GM21390 (cell line): ENCODE measurements around the gene DAG1.

Experiments used
- ATAC-seq: cut with Tn5 transposase; IDR thresholded peaks from one replicate; pipeline ENCODE4 v1.9.1; 2021; ENCODE audit not compliant: unreplicated experiment

DAG1 gene

DNA sequence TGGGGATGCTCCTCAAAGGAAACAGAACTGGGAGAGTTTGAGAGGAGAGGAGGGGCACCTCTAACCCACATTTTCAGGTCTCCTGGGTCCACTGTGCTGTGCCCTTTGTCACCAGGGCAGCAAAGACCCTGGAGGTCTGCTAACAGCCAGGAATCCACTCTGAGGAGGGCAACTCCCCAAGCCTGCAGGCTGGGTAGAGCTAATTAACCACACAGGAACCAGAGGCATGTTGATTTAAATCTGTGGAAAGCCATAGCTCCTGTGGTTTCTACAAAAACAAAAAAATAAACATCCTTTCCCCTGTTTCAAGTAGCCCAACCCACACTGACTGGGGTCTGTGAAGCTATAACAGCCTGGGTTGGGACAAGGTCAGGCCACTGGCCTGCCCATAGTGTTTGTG, 82.0 kb downstream of the DAG1 start:
- no peak for ATAC-seq

GRCh38 chr3:49553324-49553691, 83.2 kb downstream of the DAG1 start:
- no peak for ATAC-seq

- ATAC-seq, result peak; percentile 76
Measured at GRCh38 chr3:49553692-49554632, 83.9 kb downstream of the DAG1 start, which contains the start of gene BSN. Gene BSN (plus strand): TSS chr3:49554477. CDS start chr3:49554603, 126 bp downstream.

- ATAC-seq, result peak; percentile 59
Measured at GRCh38 chr3:49554633-49555265, 84.7 kb downstream of the DAG1 start.

DNA sequence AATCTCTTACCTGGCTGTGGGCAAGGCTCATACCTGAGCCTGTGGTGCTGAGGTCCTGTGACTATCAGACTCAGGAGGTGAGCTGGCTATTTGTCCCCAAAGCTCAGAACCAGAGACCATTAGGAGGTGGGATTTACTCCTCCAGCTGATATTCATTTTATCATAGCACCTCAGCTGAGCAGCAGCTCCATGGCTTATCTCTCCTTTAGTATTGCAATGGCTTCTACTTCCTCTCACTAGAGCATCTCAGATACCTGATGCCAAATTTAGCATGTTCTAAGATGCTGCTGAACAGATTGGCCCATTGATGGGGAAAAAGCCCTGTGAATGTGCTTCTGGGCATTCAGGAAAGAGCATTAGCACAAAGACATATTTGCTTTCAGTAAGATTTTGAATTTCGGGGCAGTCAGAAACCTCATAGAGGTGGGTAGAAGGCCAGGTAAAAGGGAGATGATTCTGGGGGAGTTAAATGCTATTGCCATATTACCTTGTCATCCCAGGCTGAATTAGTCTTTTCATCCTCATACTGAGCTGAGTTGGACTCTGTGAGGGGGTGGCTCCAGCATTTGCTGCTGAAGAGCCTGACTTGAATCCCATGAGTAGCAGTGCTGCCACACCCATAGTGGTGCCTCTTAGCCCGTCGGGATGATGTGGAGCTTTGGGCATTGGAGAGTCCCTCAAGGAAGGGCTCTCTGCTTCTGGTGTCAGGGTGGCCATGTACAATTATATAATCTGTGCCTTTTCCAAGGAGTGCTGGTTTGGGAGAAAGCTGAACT, 86.6 kb downstream of the DAG1 start:
- ATAC-seq, result no peak

- no peak for ATAC-seq
Measured at GRCh38 chr3:49563040-49563578, 93.0 kb downstream of the DAG1 start.

DNA sequence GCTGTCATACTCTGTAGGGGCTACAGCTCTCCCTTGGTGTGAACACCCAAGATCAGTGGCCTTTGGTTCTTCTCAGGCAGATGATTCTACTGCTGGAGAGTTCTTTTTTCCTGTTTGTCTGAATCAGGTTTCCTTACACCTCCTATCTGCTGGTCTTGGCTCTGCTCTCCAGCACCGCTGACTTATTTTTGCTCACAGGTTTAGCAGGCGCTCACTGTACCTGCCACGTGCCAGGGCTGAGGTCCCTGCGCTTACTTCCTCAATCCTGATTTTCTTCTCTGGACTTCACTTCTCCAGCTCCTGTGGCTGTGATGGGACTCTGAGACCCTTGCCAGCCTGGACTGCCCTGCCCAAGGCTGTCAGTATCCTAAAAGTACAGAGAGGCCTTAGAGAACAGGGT, 93.7 kb downstream of the DAG1 start:
- no peak for ATAC-seq

- ATAC-seq, result no peak
Measured at GRCh38 chr3:49566312-49566711, 96.2 kb downstream of the DAG1 start.

DNA sequence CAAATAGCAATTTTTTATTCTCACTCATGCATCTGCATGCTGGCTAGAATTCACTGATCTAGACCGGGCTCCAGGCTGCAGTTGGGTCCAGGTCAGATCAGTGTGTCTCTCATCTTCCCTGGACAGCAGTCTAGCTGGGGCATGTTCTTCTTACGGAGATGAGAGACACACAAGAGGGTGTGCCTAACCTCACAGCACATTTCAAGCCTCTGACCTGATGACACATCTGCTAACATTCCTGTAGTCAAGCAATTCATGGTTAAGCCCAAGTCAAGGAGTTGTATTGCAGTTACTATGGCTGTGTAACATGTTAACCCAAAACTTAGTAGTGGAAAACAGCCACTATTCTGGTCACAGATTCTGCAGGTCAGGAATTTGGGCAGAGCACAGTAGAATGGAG, 97.3 kb downstream of the DAG1 start:
- no peak for ATAC-seq

DNA sequence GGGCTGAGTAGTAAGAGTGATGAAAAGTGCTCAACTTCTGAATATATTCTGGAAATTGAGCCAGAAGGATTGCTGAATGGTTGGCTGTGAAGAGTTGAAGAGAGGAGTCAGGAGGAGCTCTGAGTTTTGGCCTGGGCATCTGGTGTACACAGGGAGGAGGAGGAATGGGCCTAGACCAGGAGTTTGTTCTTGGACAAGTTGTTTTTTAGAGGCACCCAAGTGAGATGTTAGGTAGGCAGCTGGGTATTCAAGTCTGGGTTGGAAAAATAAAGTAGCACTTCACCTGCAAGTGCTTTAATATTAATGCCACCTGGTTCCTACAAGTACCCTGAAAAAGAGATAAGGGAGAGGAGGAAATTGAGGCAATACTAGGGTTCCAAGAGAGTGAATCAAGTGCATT, 98.9 kb downstream of the DAG1 start:
- ATAC-seq, result no peak

DNA sequence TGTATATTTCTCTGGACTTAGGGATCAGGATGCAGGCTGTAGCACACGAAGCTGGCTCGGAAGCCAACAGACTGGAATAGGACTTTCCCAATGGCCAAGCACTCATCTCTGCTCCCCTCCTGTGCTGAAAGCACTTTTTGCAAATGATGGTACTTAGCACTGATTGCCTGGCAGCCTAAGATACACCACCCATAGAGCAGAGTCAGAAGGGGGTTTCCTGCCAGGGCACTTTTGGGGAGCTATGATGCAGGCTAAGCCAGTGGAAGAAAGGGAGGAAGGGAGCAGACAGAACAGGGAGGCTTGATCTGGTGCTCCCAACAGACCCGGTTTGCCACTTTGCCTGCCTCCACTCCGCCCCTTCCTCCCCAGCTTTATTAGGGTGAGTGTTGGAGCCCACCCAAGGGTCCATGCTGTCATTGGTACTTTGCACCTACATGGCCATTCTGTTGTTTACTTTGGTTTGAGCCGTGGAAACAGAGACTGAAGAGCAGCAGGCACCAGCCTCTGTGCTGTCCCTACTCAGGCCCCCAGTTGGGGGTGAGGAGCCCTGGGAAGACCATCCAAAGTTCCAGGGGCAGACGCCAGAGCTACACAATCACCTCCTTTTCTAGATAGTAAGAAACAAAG, 100.1 kb downstream of the DAG1 start:
- ATAC-seq, result no peak

DNA sequence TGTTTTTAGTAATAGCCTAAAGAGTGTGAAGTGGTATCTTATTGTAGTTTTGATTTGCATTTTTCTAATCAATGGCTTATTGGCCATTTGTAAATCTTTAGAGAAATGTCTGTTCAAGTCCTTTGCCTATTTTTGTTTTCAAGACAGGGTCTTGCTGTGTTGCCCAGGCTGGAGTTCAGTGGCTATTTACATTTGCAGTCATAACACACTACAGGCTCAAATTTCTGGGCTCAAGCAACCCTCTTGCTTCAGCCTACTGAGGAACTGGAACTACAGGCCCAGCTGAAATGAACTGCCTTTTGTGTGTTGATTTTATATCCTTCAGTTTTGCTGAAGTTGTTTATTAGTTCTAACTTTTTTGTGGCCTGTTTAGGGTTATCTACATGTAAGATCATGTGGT, 112.1 kb downstream of the DAG1 start:
- no peak for ATAC-seq
